ENCODE data around the gene ORM1.

ORM1 gene

GRCh38 chr9:114303571-114303970, 19.3 kb upstream of the ORM1 start (continued):
- TF ChIP-seq MYNN (tag by site-specific recombination; IDR thresholded peaks at IDR 0.05; ENCODE audit: borderline replicate concordance) (no peak), ZNF335 (tag by site-specific recombination; conservative IDR thresholded peaks at IDR 0.05) (no peak), ZNF114 (tag by site-specific recombination; IDR thresholded peaks at IDR 0.05) (no peak), KLF8 (tag by site-specific recombination; IDR thresholded peaks at IDR 0.05) (no peak)
- TF ChIP-seq, protein P1, sequence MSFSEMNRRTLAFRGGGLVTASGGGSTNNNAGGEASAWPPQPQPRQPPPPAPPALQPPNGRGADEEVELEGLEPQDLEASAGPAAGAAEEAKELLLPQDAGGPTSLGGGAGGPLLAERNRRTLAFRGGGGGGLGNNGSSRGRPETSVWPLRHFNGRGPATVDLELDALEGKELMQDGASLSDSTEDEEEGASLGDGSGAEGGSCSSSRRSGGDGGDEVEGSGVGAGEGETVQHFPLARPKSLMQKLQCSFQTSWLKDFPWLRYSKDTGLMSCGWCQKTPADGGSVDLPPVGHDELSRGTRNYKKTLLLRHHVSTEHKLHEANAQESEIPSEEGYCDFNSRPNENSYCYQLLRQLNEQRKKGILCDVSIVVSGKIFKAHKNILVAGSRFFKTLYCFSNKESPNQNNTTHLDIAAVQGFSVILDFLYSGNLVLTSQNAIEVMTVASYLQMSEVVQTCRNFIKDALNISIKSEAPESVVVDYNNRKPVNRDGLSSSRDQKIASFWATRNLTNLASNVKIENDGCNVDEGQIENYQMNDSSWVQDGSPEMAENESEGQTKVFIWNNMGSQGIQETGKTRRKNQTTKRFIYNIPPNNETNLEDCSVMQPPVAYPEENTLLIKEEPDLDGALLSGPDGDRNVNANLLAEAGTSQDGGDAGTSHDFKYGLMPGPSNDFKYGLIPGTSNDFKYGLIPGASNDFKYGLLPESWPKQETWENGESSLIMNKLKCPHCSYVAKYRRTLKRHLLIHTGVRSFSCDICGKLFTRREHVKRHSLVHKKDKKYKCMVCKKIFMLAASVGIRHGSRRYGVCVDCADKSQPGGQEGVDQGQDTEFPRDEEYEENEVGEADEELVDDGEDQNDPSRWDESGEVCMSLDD (tag by site-specific recombination; IDR thresholded peaks at IDR 0.05) = no peak
- TF ChIP-seq, protein P2, sequence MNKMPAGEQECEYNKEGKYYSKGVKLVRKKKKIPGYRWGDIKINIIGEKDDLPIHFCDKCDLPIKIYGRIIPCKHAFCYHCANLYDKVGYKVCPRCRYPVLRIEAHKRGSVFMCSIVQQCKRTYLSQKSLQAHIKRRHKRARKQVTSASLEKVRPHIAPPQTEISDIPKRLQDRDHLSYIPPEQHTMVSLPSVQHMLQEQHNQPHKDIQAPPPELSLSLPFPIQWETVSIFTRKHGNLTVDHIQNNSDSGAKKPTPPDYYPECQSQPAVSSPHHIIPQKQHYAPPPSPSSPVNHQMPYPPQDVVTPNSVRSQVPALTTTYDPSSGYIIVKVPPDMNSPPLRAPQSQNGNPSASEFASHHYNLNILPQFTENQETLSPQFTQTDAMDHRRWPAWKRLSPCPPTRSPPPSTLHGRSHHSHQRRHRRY (tag by site-specific recombination; IDR thresholded peaks at IDR 0.05) = no peak

- peaks cover 0 to 4% of the 10 kb centered on the region in 2 experiments; a peak in 1 of 3 replicates for H3K36me3 ChIP-seq (ENCODE audit: control insufficient read depth in 2 of 2, insufficient read depth in 1 of 2, low read length in 2 of 2)
- H3K4me3 ChIP-seq (ENCODE audit: low read depth, low read length) = no peak overlapping the region
- POLR2A ChIA-PET = no interaction called here
- peak; percentile 62 for TF ChIP-seq ZNF623 (tag by site-specific recombination; IDR thresholded peaks at IDR 0.05)
- no peak for TF ChIP-seq PRDM10 (tag by site-specific recombination; IDR thresholded peaks at IDR 0.05)
- TF ChIP-seq ZNF837 (tag by site-specific recombination; IDR thresholded peaks at IDR 0.05) = no peak
- no peak for TF ChIP-seq ZSCAN16 (tag by site-specific recombination; IDR thresholded peaks at IDR 0.05)
- TF ChIP-seq, protein P3, sequence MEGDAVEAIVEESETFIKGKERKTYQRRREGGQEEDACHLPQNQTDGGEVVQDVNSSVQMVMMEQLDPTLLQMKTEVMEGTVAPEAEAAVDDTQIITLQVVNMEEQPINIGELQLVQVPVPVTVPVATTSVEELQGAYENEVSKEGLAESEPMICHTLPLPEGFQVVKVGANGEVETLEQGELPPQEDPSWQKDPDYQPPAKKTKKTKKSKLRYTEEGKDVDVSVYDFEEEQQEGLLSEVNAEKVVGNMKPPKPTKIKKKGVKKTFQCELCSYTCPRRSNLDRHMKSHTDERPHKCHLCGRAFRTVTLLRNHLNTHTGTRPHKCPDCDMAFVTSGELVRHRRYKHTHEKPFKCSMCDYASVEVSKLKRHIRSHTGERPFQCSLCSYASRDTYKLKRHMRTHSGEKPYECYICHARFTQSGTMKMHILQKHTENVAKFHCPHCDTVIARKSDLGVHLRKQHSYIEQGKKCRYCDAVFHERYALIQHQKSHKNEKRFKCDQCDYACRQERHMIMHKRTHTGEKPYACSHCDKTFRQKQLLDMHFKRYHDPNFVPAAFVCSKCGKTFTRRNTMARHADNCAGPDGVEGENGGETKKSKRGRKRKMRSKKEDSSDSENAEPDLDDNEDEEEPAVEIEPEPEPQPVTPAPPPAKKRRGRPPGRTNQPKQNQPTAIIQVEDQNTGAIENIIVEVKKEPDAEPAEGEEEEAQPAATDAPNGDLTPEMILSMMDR (tag by site-specific recombination; IDR thresholded peaks at IDR 0.05) = no peak
- H3K4me1 ChIP-seq (ENCODE audit: control insufficient read depth, insufficient read depth, low read length) = no peaks in the 10 kb centered on the region; the same call in 1 of the 2 replicates
- H3K27ac ChIP-seq (ENCODE audit: extremely low read depth, low read depth, low read length) = no peak overlapping the region
- no peaks in the 10 kb centered on the region for H3K9me3 ChIP-seq (ENCODE audit: control insufficient read depth, insufficient read depth, low read depth, low read length)
- CTCF ChIA-PET = no interaction called here
These were observed 18.9 kb upstream of the ORM1 start for GRCh38 chr9:114303977-114304376.

DNA sequence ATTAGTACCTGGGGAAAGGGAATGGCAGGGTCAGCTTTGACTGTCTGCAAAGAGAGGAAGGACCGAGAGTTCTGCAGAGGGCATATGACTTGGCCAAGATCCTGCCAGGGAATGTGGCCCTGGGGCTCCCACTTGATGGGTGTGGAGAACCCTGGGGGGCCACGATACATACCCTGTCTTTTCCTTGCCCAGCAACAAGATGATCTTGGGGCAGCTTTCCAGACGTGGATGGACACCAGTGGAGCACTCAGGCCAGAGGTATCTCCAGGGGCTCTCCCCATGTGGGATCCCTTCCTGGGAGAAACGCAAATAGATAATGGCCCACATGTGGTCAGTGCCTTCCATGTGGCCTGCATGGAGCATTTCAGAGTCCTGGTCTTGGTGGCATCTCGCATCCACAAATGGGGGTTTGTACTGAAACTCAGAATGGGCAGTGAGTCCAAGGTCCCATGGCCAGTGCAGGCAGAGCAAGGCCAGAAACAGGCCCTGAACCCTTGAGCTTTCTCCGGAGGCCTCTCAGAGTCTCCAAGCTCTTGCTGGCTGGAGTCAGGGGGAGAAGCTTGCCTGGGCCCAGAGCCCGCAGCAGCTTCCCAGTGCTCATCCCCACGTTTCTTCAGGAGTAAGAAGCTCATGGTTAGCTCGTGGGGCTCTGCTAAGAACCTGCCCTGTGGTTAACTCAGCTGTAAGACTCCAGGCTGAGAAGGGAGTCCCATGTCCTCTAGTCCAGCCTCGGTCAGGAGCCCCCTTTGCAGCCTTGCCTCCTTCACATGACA, 18.3 kb upstream of the ORM1 start:
- Histone ChIP-seq H3K9me3 (ENCODE audit: control insufficient read depth, insufficient read depth, low read depth, low read length) (no peaks in the 10 kb centered on the region), H3K36me3 (ENCODE audit: control insufficient read depth in 2 of 2, insufficient read depth in 1 of 2, low read length in 2 of 2) (peaks cover 0 to 4% of the 10 kb centered on the region in 2 experiments; a peak in 1 of 3 replicates), H3K4me1 (ENCODE audit: control insufficient read depth, insufficient read depth, low read length) (no peaks in the 10 kb centered on the region; the same call in 1 of the 2 replicates), H3K4me3 (ENCODE audit: low read depth, low read length) (no peak overlapping the region), H3K27ac (ENCODE audit: extremely low read depth, low read depth, low read length) (no peak overlapping the region)
- ChIA-PET CTCF (interaction anchor here (0.5 to 1.0 kb wide), 2 partner anchors 245 to 623 kb away, joined by 3 read pairs; no protein-coding TSS in a partner anchor), POLR2A (no interaction called here)
- peak; percentile 34; the same call in 1 of the 2 replicates for TF ChIP-seq ZIC2 (tag by site-specific recombination; IDR thresholded peaks at IDR 0.05)
- TF ChIP-seq MZF1 (tag by site-specific recombination; IDR thresholded peaks at IDR 0.05; ENCODE audit: borderline replicate concordance) = no peak

Measured in HEK293 (cell line).